Endothelial cell (in vitro differentiated cells): Measurements from ENCODE around the gene GALNT2. TPM values are rescaled to one million over a fixed set of nuclear protein-coding genes. Genes with fewer than 3 reads are reported as not detected.

Experiments used
- DNase-seq: peaks from one replicate; pipeline ENCODE4 v3.0.0; 2021; ENCODE audit warnings: low spot score
- H3K27ac Mint-ChIP-seq: one replicate; pipeline ENCODE4 v1.8.0; 2021; ENCODE audit warnings: mixed read lengths, inconsistent platforms; ENCODE audit not compliant: unreplicated experiment
- H3K27me3 Mint-ChIP-seq: one replicate; pipeline ENCODE4 v1.8.0; 2021; ENCODE audit warnings: mild to moderate bottlenecking, moderate library complexity, mixed read lengths, inconsistent platforms; ENCODE audit not compliant: unreplicated experiment
- H3K36me3 Mint-ChIP-seq: one replicate; pipeline ENCODE4 v1.8.0; 2021; ENCODE audit warnings: mild to moderate bottlenecking, low read depth, mixed read lengths, inconsistent platforms; ENCODE audit not compliant: unreplicated experiment
- H3K4me1 Mint-ChIP-seq: one replicate; pipeline ENCODE4 v1.8.0; 2021; ENCODE audit warnings: mild to moderate bottlenecking, mixed read lengths, inconsistent platforms; ENCODE audit not compliant: unreplicated experiment
- H3K4me3 Mint-ChIP-seq: one replicate; pipeline ENCODE4 v1.8.0; 2021; ENCODE audit warnings: mild to moderate bottlenecking, mixed read lengths, inconsistent platforms; ENCODE audit not compliant: unreplicated experiment
- H3K9me3 Mint-ChIP-seq: one replicate; pipeline ENCODE4 v1.8.0; 2021; ENCODE audit warnings: mixed read lengths, inconsistent platforms; ENCODE audit not compliant: unreplicated experiment
- total RNA-seq: library from RNA; stranded (reverse); fragmentation: NEBNext Ultra II Directional; extraction: Animal tissue kit (Norgen Biotek cat#: 25700); gene quantifications from one replicate; pipeline ENCODE4 v1.2.1, GENCODE V29; 2021; ENCODE audit not compliant: unreplicated experiment
- TF ChIP-seq, protein P1 (sequence below): fragments of 200-600 bp; sonication (generic); IDR thresholded peaks from one replicate; pipeline ENCODE4 v1.5.0; 2021; ENCODE audit warnings: antibody characterized with exemption; ENCODE audit not compliant: unreplicated experiment

Gene GALNT2
- total RNA-seq, 1 donor from 2014 or later: 74.8 TPM

DNA sequence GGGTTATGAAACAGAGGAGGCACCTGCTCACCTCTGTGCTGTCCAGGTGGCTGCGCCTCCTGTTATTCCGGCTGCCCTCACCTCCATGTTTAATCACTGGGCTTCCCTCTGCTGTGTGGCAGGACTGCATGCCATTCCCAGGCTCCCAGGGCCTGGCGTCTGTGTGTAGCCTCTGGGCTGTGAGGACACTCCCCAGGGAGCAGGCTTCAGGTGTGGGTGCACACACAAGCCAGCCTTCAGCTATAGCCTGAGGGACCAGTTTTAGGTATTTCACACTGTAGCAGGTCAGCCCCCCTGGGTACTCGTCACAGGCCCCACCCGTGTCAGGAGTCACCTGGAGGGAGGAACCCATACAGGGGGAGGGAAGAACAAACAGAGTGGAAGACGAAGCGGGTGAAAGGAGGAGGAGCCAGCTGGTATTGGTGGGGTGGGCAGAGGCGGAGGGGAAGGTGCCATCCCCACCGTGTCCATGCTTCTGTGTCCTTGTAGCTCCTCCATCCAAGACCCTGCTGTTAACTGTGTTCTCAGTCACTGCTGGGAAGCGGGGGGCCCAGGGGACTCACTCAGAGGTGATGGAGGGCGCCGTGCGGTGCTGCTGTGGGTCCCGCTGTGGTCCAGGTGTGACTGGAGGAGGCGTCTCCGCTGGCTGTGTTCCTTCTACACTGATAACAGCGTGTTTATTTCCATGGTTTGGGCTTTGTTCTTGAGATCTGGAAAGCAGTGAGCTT, 200.5 kb downstream of the GALNT2 start:
- no peak for DNase-seq
- H3K27ac Mint-ChIP-seq: no peak overlapping the region
- TF ChIP-seq, protein P1, sequence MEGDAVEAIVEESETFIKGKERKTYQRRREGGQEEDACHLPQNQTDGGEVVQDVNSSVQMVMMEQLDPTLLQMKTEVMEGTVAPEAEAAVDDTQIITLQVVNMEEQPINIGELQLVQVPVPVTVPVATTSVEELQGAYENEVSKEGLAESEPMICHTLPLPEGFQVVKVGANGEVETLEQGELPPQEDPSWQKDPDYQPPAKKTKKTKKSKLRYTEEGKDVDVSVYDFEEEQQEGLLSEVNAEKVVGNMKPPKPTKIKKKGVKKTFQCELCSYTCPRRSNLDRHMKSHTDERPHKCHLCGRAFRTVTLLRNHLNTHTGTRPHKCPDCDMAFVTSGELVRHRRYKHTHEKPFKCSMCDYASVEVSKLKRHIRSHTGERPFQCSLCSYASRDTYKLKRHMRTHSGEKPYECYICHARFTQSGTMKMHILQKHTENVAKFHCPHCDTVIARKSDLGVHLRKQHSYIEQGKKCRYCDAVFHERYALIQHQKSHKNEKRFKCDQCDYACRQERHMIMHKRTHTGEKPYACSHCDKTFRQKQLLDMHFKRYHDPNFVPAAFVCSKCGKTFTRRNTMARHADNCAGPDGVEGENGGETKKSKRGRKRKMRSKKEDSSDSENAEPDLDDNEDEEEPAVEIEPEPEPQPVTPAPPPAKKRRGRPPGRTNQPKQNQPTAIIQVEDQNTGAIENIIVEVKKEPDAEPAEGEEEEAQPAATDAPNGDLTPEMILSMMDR: no peak
- H3K9me3 Mint-ChIP-seq: no peaks in the 10 kb centered on the region
- no peaks in the 10 kb centered on the region for H3K27me3 Mint-ChIP-seq
- H3K36me3 Mint-ChIP-seq: peaks cover 19% of the 10 kb centered on the region
- peaks cover 13% of the 10 kb centered on the region for H3K4me1 Mint-ChIP-seq
- H3K4me3 Mint-ChIP-seq: peak overlapping the region; percentile 21

DNA sequence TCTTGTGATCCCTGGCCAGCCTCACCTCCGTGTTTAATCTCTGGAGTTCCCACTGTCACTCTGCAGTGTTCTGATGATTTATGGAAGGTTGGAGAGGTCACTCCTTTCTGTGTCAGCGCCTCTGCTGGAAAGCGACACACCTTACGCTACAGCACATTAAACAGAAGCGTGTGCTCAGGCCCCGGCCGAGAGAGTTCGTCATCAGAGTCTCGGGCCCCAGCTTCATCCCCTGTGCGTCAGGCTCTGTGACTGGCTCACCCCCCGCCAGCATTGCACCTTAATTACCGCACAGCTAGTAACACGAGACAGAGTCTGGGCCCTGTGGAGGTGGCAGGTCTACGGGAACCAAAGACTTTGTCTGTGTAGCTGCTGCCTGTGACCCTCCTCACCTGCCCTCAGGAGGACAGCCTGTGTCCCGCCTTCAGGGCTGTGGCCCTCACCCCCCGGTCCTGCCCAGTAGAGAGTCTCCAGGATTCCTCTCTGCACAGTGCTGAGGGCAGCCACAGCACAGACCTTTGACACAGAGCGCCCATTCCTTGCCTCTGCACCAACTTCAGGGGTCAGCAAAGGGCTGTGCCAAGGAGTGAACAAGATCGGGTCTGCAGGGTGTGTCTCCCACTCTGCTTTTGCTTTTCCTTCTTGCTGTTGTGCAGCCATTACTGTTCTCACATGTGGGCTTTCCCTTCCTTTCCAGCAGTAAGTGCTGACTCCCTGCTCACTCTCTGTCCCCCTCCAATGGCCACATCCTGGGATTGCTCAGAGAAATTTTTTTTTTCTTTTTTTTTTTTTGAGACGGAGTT, 201.5 kb downstream of the GALNT2 start:
- H3K4me3 Mint-ChIP-seq: no peak overlapping the region
- H3K36me3 Mint-ChIP-seq: peaks cover 19% of the 10 kb centered on the region
- no peak overlapping the region for H3K27ac Mint-ChIP-seq
- TF ChIP-seq, protein P1: peak; percentile 50
- peak; percentile 56 for DNase-seq
- no peaks in the 10 kb centered on the region for H3K27me3 Mint-ChIP-seq
- peaks cover 13% of the 10 kb centered on the region for H3K4me1 Mint-ChIP-seq
- H3K9me3 Mint-ChIP-seq: no peaks in the 10 kb centered on the region

DNA sequence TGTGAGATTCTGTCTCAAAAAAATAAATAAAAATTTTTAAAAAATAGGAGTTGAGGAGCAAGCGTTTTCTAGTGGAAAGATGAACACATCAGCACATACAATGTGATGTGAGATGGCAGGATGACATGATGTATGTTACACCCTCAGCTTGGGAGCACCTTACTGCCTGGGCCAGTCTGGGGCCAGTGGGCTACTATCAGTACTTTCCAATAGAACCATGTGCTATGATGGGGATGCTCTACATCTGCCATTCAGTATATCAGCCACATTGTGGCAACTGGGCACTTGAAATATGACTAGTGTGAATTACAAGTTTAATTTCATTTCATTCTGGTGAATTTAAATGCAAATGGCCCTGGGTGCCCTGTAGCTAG, 203.1 kb downstream of the GALNT2 start:
- no peaks in the 10 kb centered on the region for H3K9me3 Mint-ChIP-seq
- TF ChIP-seq, protein P1: no peak
- H3K27me3 Mint-ChIP-seq: no peaks in the 10 kb centered on the region
- no peak overlapping the region for H3K4me3 Mint-ChIP-seq
- DNase-seq: no peak
- no peak overlapping the region for H3K27ac Mint-ChIP-seq
- peaks cover 11% of the 10 kb centered on the region for H3K36me3 Mint-ChIP-seq
- peaks cover 13% of the 10 kb centered on the region for H3K4me1 Mint-ChIP-seq

DNA sequence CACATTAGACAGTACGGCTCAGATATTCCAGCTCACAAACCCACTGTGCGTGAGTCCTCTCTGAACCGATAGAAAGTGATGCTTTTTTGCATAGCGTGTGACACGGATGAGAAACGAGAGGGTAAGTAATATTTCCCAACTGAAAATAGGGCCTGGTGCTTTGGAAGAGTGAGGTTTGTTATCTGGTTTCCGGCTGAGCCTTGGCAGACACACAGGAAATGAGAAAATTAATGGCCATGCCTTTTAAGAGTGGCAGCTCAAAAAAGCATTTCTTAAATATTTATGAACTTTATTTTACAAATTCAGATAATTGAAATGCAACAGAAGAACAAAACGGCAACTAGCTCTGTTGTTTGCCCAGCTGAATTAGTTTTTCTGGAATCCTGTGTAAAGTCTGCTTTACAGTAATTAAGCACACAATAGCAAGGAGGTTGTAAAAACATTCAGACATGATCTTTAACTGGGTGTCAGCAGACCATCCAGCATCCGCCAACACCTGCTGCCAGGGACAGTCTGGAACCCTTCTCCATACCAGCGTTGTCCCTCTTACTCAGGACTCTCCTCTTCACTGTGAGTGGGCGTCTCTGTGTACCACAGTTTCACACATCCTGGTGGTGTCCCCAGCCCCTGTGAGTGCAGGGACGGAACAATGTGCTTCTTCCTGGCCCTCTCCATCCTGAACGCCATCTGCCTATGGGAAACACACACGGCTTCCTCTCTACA, 203.7 kb downstream of the GALNT2 start:
- Mint-ChIP-seq H3K36me3 (peaks cover 11% of the 10 kb centered on the region), H3K27ac (no peak overlapping the region), H3K4me1 (peaks cover 13% of the 10 kb centered on the region), H3K27me3 (no peaks in the 10 kb centered on the region), H3K4me3 (no peak overlapping the region), H3K9me3 (no peaks in the 10 kb centered on the region)
- DNase-seq: no peak
- TF ChIP-seq, protein P1: no peak
